Tibial nerve (tissue), 4 donors: Measurements from ENCODE around the gene BBS5. TPM values are rescaled to one million over a fixed set of nuclear protein-coding genes. Genes with fewer than 3 reads are reported as not detected.

Source experiments
- DNase-seq, 2 donors: peaks; one replicate each; pipeline ENCODE4 v3.0.0-alpha.2; 2019; ENCODE audit warnings: low spot score in 2 of 2
- H3K27ac ChIP-seq, 4 donors: fragments of 200-600 bp; sonication (generic) in 3 of 4; one replicate each; pipeline ENCODE4 v1.5.1; 2017 to 2019; ENCODE audit warnings: mild to moderate bottlenecking in 1 of 4
- H3K27me3 ChIP-seq, 2 donors: fragments of 200-600 bp; sonication (generic) in 1 of 2; one replicate each; pipeline versions ENCODE4 v1.5.1 to v1.6.0; 2017 to 2019
- H3K36me3 ChIP-seq, 3 donors: fragments of 200-600 bp; sonication (generic); one replicate each; pipeline ENCODE4 v1.5.1; 2018 to 2019
- H3K4me1 ChIP-seq, 4 donors: fragments of 200-600 bp; sonication (generic) in 3 of 4; one replicate each; pipeline ENCODE4 v1.5.1; 2017 to 2019
- H3K4me3 ChIP-seq, 4 donors: fragments of 200-600 bp; sonication (generic) in 3 of 4; one replicate each; pipeline ENCODE4 v1.5.1; 2017 to 2019; ENCODE audit warnings: mild to moderate bottlenecking in 1 of 4, moderate library complexity in 1 of 4
- H3K9me3 ChIP-seq, 4 donors: fragments of 200-600 bp; sonication (generic) in 3 of 4; one replicate each; pipeline ENCODE4 v1.5.1; 2017 to 2019
- EP300 ChIP-seq, 2 donors: sonication (generic); formaldehyde crosslinking; IDR thresholded peaks; one replicate each; pipeline ENCODE4 v1.6.1; 2017; ENCODE audit warnings: antibody characterized with exemption in 2 of 2, mild to moderate bottlenecking in 1 of 2
- POLR2A ChIP-seq, 2 donors: fragments of 450-650 bp; IDR thresholded peaks; one replicate each; pipeline ENCODE4 v1.6.1; 2017; ENCODE audit warnings: antibody characterized with exemption in 2 of 2, mild to moderate bottlenecking in 2 of 2, moderate library complexity in 2 of 2
- WGBS, 2 donors: methylation state at CpG; one replicate each; pipeline ENCODE4 v1.1.5; 2018; 5-methylcytosine and 5-hydroxymethylcytosine counted together
- total RNA-seq, 4 donors: library from RNA; depleted of rRNA; stranded (reverse); fragments of >200 nt; gene quantifications; one replicate each; pipeline ENCODE4 v1.1.0, GENCODE V29; 2016
- TF ChIP-seq, protein P1 (sequence below), 5 experiments: fragments of 200-600 bp in 3 of 5; fragments of 450-650 bp in 2 of 5; sonication (generic) in 3 of 5; IDR thresholded peaks; one replicate each; pipeline ENCODE4 v1.5.1; 2016 to 2019; ENCODE audit warnings: antibody characterized with exemption in 5 of 5, mild to moderate bottlenecking in 3 of 5, moderate library complexity in 2 of 5

Gene BBS5
- total RNA-seq, 4 donors from 2014 or later = 14.4 to 21.6 (median 18.8) TPM

DNA sequence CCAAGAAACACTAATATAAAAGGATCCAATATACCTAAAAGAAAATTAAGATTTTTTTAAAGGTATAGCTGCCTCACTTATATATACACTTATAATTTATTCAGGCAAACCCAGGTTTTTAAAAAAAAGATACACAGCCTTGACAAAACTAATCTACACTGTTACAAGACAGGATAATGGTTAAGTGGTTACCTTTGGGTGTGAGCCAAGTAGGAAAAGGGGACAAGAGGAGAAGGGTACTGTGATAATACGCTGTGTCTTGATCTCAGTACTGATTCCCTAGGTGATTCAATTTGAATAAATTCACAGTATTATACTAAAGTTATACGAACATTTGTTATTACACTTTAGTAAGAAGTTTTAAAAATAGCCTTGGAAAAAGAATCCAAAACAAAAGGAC is 60.9 kb downstream of the BBS5 start:
- H3K36me3 ChIP-seq = peaks cover 0 to 29% (median 0%) of the 10 kb centered on the region in 3 donors
- TF ChIP-seq EP300 (IDR thresholded peaks at IDR 0.05) (no peak), POLR2A (IDR thresholded peaks at IDR 0.05) (no peak)
- TF ChIP-seq, protein P1, sequence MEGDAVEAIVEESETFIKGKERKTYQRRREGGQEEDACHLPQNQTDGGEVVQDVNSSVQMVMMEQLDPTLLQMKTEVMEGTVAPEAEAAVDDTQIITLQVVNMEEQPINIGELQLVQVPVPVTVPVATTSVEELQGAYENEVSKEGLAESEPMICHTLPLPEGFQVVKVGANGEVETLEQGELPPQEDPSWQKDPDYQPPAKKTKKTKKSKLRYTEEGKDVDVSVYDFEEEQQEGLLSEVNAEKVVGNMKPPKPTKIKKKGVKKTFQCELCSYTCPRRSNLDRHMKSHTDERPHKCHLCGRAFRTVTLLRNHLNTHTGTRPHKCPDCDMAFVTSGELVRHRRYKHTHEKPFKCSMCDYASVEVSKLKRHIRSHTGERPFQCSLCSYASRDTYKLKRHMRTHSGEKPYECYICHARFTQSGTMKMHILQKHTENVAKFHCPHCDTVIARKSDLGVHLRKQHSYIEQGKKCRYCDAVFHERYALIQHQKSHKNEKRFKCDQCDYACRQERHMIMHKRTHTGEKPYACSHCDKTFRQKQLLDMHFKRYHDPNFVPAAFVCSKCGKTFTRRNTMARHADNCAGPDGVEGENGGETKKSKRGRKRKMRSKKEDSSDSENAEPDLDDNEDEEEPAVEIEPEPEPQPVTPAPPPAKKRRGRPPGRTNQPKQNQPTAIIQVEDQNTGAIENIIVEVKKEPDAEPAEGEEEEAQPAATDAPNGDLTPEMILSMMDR (IDR thresholded peaks at IDR 0.05) = no peak
- H3K27ac ChIP-seq = no peak overlapping the region
- no peak overlapping the region for H3K4me3 ChIP-seq
- DNase-seq = no peak
- H3K9me3 ChIP-seq = no peaks in the 10 kb centered on the region
- no peaks in the 10 kb centered on the region for H3K27me3 ChIP-seq
- WGBS, 2 donors = 75 to 84% methylated on average over 2 of the region's 2 CpGs
- no peaks in the 10 kb centered on the region for H3K4me1 ChIP-seq

DNA sequence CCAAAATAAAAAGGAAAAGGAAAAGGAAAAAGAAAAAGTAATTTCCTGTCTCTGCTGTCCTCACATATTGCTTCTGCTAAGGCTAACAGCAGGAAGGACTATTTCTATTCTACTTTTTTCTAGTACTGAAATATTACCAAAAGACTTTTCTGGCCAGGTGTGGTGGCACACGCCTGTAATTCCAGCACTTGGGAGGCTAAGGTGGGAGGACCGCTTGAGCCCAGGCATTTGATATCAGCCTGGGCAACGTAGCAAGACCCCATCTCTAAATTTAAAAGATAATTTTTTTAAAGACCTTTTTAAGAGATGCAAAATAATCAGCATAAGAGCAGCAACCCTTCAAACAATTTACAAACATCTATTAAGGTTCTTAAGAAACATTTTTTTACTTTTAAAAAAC is 63.1 kb downstream of the BBS5 start:
- peaks cover 0 to 26% (median 0%) of the 10 kb centered on the region in 3 donors for H3K36me3 ChIP-seq
- H3K4me1 ChIP-seq = no peaks in the 10 kb centered on the region
- WGBS, 2 donors = 80 to 91% methylated on average over 3 of the region's 3 CpGs
- H3K27ac ChIP-seq = no peak overlapping the region
- no peaks in the 10 kb centered on the region for H3K27me3 ChIP-seq
- DNase-seq = no peak
- TF ChIP-seq EP300 (IDR thresholded peaks at IDR 0.05) = no peak
- H3K4me3 ChIP-seq = no peak overlapping the region
- H3K9me3 ChIP-seq = no peaks in the 10 kb centered on the region

DNA sequence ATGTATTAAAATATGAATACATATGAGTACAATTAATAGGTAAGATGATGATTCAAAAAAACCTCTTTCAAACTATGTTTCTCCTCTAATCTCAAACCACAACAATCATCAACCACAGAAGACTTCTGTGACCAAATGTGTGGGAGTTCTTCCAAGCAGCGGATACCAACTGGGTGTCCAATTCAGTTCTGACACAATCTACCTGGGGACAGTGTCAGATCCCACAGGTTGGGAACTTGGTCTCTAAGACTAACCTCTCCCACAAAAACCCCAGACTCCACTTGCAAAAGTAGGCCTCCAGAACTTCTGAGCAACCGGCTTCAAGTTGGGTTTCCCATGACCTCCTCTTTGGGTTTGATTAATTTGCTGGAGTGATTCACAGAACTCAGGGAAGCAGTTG is 67.5 kb downstream of the BBS5 start:
- no peaks in the 10 kb centered on the region for H3K4me1 ChIP-seq
- no peak overlapping the region for H3K4me3 ChIP-seq
- peaks cover 0 to 22% (median 0%) of the 10 kb centered on the region in 3 donors for H3K36me3 ChIP-seq
- TF ChIP-seq POLR2A (IDR thresholded peaks at IDR 0.05) (no peak), EP300 (IDR thresholded peaks at IDR 0.05) (no peak)
- TF ChIP-seq, protein P1 (IDR thresholded peaks at IDR 0.05) = no peak
- DNase-seq = no peak
- WGBS, 2 donors = 90 to 98% methylated on average over 2 of the region's 2 CpGs
- no peak overlapping the region for H3K27ac ChIP-seq
- H3K27me3 ChIP-seq = no peaks in the 10 kb centered on the region
- no peaks in the 10 kb centered on the region for H3K9me3 ChIP-seq

Other genes starting within 250 kb of the BBS5 start
- not detected for gene LRP2, start 117.0 kb upstream of the BBS5 start, total RNA-seq
- gene KLHL41, start 30.2 kb downstream of the BBS5 start, total RNA-seq = 1 to 10 TPM in 3 of 4 donors, under 1 TPM in 1; 0.90 to 2.3 (median 1.7) TPM
- 10 to 100 TPM in 2 of 4 donors, 1 to 10 TPM in 2; 6.7 to 12.6 (median 9.3) TPM for gene FASTKD1, start 94.4 kb downstream of the BBS5 start, total RNA-seq
- gene PPIG, start 104.9 kb downstream of the BBS5 start, total RNA-seq = 10 to 100 TPM; 26.1 to 53.8 (median 37.1) TPM
- under 1 TPM in 2 of 4 donors, not detected in 2; 0.60 to 0.87 TPM for gene CFAP210, start 214.9 kb downstream of the BBS5 start, total RNA-seq
- gene PHOSPHO2, start 215.0 kb downstream of the BBS5 start, total RNA-seq = 10 to 100 TPM in 1 of 4 donors, 1 to 10 TPM in 3; 7.1 to 17.3 (median 7.6) TPM